NCI-H345 treated with DMSO at 0.1 percent for 48 hours (cell line): Measurements from ENCODE around the gene B3GNT7.
"Not testable (repeated sequence)": the region's sequence is repeated elsewhere in the genome, so short reads cannot be mapped to it uniquely, and the experiment has no call there.

Experiments
- DNase-seq: peaks from one replicate; lab custom pipeline; 2025; ENCODE audit not compliant: unreplicated experiment; lab: John Stamatoyannopoulos, UW

The B3GNT7 gene

DNA sequence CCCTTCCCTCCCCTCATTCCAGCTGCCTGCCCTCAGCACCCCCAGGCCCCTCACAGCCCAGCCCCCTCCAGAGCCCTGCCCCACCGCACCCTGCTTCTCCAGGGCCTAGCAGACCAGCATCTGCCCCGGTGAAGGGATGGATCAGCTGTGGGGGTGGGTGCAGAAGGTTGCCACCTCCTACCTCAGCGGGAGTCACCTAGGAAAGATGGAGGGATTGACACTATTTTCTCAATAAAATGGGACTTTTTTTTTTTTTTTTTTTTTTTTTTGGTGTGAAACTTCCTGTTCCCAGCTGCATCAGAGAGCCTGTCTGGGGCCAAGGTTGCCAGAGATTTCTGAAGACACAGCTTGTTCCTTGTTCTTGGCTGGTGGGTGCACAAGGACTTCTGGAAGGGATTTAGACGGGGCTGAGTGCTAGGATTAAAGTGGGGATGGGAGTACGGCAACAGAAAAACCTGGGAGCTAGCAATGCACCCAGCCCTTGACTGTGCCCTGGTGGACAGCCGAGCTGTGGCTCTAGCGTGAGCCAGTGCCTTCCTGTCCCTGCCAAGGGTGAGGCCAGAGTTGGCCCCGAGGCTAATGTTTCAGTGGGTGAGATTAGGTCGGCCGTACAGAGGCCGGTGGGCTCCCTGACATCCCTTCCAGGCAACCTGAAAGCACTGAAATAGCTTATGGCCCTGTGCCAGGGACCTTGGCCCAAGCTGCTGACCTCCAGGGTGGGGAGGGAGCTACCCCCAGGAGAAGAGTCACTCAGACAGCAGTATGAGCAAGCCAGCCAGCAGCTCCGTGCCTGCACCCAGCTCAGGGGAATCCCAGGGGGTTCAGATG is 4.6 kb downstream of the B3GNT7 start:
- no peak for DNase-seq

DNA sequence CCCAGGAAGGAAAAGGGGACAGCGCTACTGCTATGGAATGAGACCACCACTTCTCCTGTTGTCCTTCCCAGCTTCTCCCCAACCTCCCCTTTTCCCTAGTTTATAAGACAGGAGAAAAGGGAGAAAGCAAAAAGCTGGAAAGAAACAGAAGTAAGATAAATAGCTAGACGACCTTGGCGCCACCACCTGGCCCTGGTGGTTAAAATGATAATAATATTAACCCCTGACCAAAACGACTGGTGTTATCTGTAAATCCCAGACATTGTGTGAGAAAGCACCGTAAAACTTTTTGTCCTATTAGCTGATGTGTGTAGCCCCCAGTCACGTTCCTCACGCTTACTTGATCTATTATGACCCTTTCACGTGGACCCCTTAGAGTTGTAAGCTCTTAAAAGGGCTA is 5.2 kb downstream of the B3GNT7 start:
- DNase-seq = not testable (repeated sequence)

GRCh38 chr2:231401101-231401500 is 5.6 kb downstream of the B3GNT7 start:
- DNase-seq = not testable (repeated sequence)

- not testable (repeated sequence) for DNase-seq
Observed at GRCh38 chr2:231403421-231404182, 8.1 kb downstream of the B3GNT7 start.

DNA sequence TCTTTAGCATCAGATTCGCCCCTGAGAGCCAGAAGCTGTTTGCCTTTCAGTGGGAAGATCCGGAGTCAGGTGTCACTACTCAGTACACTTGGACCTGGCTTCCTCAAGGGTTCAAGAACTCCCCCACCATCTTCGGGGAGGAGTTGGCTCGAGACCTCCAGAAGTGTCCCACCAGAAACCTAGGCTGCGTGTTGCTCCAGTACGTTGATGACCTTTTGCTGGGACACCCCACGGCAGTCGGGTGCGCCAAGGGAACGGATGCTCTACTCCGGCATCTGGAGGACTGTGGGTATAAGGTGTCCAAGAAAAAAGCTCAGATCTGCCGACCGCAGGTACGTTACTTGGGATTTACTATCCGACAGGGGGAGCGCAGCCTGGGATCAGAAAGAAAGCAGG is 8.7 kb downstream of the B3GNT7 start:
- DNase-seq = not testable (repeated sequence)

DNA sequence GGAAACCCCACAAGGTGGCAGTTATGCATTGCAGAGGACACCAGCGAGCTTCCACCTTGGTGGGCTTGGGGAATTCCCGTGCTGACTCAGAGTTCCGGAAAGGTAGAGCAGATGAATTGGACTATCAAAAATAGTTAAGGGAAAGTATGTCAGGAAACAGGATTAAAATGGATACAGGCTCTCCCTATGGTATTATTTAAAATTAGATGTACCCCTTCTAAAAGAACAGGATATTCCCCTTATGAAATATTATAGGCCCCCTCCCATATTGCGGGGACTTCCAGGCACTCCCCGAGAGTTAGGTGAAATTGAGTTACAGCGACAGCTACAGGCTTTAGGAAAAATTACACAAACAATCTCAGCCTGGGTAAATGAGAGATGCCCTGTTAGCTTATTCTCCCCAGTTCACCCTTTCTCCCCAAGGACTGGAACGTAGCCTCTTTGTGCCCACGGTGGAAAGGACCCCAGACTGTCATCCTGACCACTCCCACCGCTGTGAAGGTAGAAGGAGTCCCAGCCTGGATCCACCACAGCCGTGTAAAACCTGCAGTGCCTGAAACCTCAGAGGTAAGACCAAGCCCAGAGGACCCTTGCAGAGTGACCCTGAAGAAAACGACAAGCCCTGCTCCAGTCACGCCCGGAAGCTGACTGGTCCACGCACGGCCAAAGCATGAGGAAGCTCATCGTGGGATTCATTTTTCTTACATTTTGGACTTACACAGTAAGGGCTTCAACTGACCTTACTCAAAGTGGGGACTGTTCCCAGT is 10.3 kb downstream of the B3GNT7 start:
- DNase-seq = not testable (repeated sequence)

- not testable (repeated sequence) for DNase-seq
Observed at GRCh38 chr2:231407686-231408085, 12.2 kb downstream of the B3GNT7 start.

GRCh38 chr2:231408304-231408703 is 12.8 kb downstream of the B3GNT7 start:
- DNase-seq = not testable (repeated sequence)

DNA sequence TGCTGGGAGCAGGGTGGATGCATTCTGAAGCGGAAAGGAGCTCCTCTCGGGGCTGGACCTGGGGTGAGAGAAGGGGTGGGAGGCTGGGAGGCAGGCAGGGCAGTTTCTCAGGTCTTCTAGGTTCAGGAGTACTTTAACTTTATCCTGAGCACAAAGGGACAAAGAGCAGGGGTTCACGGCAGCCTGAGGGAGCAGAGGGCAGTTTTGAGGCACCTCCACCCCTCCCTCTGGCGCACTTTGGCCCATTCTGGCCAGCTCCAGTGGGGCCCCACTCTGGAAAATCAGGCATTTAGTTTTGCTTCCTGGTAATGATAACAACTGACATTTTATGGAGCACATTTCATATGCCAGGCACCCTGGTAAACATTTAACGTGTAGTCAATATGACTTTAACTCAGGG is 14.3 kb downstream of the B3GNT7 start:
- DNase-seq = no peak

DNA sequence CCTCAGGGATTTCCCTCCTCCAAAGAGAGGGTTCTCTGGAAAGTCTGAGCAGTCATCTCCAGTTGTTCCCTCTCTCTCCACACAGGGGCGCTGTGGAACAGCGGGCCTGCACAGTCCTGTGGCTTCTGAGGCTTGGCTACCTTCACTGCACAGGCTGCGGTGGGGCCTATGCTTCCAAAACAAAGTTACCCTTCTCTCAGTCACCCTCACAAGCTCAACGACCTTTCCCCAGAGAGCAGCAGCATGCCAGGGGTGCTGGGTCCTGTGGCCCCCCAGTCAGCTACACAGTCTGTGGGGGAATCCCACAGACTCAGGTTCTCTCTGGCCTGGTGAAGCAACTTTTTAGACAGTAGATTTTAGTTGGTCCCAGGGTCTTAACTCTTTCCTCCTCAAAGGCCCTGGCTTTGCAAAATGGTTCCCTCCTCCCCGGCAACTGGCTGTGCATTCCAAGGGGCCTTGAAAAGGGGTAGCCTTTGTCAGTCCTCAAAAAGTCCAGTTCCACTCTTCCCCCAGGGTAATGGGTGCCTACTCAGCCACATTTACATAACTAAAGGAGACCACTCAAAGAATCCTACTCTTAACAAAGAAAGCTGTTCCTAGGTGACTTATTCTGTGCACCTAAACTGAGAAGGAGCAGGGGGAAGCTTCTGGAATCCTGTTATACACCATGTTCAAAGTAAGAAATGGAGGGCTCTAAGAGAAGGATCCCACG is 14.9 kb downstream of the B3GNT7 start:
- no peak for DNase-seq

GRCh38 chr2:231411237-231411636 is 15.7 kb downstream of the B3GNT7 start:
- DNase-seq = no peak

GRCh38 chr2:231411831-231412617 is 16.5 kb downstream of the B3GNT7 start:
- DNase-seq = no peak

DNA sequence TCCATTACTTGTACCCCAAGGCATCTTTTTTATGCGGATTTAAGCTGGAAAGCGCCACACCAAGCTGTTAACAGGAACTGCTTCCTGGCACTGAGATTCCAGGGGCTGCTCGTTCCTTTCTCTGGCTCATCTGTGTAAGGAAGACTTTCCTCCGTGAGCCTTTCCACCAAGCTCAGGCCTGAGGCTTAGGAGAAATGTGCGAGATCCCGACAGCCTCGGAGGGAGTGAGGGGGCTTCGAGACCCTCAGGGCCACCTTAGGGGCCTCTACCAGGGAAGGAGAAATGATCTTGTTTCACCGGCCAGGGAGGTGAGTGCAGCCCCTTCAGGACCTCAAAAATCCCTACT is 17.1 kb downstream of the B3GNT7 start:
- DNase-seq = no peak

- DNase-seq = no peak
Observed at GRCh38 chr2:231413456-231413855, 17.9 kb downstream of the B3GNT7 start.

DNA sequence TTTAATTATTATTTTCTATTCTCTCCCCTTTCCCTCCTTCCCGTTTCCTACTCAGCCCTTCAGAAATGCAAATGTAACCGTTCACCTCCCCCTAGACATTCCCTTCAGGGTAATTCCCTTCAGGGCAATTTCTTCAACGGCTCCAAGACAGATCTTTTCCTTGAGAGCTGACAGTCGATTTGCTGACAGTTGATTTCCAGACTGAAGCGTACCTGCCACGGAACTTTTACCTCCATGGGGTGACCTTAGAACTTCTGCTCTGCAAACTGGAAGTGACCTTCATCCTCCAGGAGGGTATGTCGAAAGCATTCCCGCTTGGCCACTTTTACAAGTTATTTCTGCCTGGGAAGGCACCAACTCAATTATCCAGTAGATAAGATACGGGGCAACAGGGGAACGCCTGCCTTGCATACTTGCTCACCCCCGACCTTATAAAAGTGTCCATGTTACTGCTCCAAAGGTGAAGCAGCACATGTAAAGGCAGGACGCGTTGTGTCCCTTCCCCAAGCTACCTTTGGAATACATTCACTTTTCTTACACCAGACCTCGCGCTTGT is 18.5 kb downstream of the B3GNT7 start:
- no peak for DNase-seq

- no peak for DNase-seq
Observed at GRCh38 chr2:231415029-231415428, 19.5 kb downstream of the B3GNT7 start.

- no peak for DNase-seq
Observed at GRCh38 chr2:231418820-231419640, 23.5 kb downstream of the B3GNT7 start.

GRCh38 chr2:231421051-231421580 is 25.6 kb downstream of the B3GNT7 start:
- no peak for DNase-seq

GRCh38 chr2:231422056-231422455 is 26.5 kb downstream of the B3GNT7 start:
- no peak for DNase-seq
